MV-4-11 (cell line): Measurements from ENCODE around the gene OPRL1.
"Not testable (repeated sequence)": the region's sequence is repeated elsewhere in the genome, so short reads cannot be mapped to it uniquely, and the experiment has no call there.

Experiments
- DNase-seq: peaks from one replicate; lab custom pipeline; 2025; lab: John Stamatoyannopoulos, UW

Gene OPRL1

DNA sequence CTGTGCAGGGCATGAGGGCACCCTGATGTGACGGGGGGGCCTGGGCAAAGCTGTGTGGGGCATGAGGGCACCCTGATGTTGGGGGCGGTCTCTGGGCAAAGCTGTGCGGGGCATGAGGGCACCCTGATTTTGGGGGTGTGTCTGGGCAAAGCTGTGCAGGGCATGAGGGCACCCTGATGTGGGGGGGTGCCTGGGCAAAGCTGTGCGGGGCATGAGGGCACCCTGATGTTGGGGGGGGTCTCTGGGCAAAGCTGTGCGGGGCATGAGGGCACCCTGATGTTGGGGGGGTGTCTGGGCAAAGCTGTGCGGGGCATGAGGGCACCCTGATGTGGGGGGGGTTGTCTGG, 37.5 kb downstream of the OPRL1 start:
- DNase-seq: not testable (repeated sequence)

DNA sequence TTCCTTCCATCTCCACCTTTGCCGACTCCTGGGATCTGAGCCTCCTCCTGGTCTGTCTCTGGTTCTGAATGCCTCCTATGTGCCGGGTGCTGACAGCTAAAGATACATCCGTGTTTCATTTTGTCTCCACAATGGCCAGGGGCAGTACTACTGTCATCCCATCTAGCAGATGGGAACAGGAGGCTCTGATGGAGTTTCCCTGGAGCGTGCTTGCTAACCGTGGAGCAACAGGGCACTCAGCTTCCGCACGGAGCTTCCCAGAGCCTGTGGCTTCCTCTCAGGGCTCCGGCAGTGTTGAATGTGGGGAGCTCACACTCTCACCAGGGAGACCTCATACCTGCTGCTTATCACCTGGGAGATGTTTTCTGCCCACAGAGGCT, 39.4 kb downstream of the OPRL1 start:
- DNase-seq: no peak

DNA sequence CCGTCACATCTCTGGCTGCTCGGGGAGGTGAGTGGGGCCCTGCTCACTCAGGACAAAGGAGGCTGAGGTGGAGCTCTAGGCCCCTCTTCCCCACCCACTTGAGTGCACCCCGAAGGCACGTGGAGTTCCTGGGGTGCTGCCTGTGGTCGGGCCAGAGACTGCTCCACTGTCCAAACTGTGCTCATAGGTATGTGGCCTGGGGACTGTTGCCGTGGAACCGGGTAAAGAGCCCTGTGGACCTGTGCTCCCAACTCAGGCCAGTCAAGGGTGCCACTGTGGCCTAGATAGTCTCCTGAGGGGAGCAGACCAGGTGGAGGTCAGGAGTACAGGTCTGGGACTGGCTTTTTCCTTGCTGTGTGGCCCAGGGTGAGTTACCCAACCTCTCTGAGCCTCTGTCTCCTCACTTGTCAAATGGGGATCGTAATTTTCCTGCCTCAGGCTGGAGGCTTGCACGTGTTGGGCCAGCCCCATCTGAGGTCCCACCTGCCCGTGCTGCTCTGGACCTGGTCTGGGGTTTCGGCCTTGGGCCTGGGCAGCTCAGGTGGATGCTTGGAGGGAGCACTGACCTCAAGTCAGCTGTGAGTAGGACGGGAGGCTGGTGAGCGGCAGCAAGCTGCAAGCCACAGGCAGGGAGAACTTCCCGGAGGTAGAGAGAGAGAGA, 39.9 kb downstream of the OPRL1 start:
- no peak for DNase-seq

DNA sequence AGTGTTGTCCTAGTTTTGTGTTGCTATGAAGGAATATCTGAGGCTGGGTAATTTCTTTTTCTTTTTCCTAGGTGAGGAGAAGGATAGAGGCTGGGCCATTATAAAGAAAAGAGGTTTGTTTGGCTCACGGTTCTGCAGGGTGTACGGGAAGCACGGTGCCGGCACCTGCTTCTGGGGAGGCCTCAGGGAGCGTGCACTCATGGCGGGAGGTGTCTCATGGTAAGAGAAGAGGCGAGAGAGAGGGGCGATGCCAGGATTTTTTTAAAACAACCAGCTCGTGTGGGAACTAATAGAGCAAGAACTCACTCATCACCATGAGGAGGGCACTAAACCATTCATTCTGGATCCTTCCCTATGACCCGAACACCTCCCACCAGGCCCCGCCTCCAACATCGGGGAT, 41.7 kb downstream of the OPRL1 start:
- no peak for DNase-seq

DNA sequence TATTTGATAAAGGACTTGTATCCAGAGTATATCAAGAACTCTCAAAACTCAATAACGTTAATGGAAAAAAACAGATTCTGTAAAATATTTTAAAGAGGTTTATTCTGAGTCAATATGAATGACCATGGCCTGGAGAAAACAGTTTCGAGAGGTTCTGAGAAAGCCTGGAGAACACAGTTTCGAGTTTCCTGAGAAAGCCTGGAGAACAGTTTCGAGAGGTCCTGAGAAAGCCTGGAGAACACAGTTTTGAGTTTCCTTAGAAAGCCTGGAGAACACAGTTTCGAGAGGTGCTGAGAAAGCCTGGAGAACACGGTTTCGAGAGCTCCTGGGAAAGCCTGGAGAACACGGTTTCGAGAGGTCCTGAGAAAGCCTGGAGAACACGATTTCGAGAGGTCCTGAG, 43.0 kb downstream of the OPRL1 start:
- DNase-seq: not testable (repeated sequence)

DNA sequence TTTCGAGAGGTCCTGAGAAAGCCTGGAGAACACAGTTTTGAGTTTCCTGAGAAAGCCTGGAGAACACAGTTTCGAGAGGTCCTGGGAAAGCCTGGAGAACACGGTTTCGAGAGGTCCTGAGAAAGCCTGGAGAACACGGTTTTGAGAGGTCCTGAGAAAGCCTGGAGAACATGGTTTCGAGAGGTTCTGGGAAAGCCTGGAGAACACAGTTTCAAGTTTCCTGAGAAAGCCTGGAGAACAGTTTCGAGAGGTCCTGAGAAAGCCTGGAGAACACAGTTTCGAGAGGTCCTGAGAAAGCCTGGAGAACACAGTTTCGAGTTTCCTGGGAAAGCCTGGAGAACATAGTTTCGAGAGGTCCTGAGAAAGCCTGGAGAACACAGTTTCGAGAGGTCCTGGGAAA, 43.6 kb downstream of the OPRL1 start:
- DNase-seq: not testable (repeated sequence)

DNA sequence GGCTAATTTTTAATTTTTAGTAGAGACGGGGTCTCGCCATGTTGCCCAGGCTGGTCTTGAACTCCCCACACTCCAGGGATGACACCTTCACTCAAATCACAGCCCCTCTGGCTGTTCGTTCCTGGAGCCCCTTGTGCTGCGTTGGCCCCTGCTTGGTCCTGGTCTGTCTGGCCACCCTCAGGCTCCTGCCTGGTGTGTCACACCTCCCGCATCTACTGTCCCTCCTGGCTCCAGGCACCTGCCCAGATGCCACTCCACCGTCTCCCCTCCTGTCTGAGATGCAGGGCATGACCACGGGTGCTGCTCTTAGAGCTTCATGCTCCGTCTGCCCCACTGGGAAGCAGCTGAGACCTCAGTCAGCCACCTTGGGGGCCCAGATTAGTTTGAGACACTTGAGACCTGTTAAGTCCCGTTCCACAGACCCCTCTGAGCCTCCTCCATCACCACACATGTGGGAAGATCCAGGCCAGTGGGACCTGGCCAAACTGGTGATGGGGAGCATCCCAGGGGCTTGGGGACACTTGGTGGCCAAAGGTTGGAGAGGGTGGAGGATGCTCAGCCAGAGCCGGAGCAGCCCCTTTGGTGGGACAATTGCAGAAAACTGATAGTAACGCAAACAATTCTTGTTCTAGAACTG, 49.4 kb downstream of the OPRL1 start:
- no peak for DNase-seq

DNA sequence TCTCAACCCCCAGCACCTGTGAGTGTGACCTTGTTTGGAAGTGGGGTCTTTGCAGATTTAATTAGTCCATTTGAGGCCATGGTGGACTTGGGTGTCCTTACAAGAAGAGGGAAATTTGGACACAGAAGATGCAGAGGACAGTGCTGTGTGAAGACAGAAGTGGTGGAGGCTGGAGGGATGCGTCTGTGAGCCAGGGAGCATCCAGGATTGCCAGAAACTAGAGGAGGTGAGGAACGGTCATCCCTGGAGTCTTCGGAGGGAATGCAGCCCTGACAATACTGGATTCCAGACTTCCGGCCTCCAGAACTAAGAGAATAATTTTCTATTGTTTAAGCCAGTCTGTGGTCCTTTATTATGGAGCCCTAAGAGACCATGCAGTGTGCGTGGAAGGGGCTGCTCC, 50.4 kb downstream of the OPRL1 start:
- DNase-seq: no peak

DNA sequence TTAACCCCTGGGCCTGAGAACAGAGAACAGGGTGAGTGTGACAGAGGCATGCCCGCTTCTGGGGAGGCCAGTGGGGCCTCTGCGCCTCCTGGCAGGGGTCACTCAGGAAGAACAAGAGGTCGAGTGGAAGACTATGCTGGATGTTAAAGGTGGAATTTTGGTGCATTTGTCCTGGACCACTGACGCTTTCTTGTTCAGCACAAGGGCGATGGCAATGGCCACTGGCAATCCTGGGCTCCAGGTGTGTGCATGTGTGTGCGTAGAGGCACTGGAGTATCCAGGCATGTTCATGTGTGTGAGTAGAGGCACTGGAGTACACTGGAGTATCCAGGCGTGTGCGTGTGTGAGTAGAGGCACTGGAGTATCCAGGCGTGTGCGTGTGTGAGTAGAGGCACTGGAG, 51.0 kb downstream of the OPRL1 start:
- DNase-seq: no peak

DNA sequence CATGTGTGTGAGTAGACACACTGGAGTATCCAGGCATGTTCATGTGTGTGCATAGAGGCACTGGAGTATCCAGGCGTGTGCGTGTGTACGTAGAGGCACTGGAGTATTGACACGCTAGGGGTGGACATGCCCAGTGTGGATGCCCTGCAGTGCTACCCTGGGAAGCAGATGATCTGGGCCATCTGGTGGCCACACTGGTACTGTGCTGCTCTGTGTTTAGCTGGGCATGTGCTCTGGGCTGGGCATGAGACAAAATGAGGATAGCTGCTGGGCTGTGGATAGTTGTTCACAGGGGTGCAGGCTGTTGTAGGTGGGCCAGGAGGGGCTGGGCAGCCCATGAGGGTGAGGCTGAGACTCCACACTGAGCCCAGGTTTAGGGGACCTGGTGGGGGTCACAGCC, 51.5 kb downstream of the OPRL1 start:
- no peak for DNase-seq

DNA sequence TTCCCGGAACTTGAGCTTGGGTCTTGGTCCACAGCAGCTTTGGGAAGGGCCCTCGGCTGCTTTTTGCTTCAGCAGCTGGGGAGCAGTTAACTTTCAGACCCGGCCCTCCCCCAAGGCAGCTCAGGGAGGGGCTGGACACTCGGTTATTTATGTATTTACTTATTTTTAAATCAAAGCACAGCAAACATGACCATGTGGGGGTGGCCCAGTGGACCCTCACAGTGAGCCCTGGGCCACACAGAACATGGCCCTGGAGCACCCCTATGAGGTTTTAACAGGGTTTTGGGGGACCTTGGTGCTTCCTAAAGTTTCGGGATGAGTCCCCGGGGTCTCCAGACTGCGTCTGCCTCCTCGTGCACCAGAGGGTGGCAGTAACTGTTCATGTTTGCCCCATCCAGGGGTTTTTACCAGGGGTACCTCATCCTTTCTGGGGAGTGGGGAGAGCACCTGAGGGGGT, 54.1 kb downstream of the OPRL1 start:
- no peak for DNase-seq

DNA sequence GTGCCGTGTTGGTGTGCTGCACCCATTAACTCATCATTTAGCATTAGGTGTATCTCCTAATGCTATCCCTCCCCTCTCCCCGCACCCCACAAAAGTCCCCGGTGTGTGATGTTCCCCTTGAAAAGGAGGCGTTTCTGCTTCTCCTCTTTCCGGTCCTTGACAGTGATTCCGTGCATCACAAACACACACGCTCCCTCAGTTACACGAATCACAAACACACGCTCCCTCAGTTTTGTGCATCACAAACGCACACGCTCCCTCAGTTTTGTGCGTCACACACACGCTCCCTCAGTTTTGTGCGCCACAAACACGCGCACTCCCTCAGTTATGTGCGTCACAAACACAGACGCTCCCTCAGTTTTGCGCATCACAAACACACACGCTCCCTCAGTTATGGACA, 54.9 kb downstream of the OPRL1 start:
- not testable (repeated sequence) for DNase-seq

DNA sequence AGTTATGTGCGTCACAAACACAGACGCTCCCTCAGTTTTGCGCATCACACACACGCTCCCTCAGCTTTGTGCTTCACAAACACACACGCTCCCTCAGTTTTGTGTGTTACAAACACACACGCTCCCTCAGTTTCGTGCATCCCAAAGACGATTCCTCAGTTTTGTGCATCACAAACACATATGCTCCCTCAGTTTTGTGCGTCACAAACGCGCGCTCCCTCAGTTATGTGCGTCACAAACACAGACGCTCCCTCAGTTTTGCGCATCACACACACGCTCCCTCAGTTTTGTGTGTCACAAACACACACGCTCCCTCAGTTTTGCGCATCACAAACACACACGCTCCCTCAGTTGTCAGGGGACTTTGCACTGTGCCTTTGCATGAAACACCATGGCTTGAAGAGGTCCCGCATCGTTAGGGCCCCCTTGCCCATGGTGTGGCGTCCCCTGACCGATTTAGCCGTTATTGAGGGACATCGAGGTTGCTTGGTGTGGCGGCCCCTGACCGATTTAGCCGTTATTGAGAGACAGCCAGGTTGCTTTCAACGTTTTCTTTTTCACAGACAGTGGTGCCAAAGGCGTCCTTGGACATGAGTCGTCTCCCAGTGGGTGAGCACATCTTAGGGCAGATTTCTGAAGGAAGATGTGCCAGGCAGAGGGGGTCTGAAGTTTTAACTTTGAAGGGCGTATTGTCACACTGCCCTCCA, 56.3 kb downstream of the OPRL1 start:
- DNase-seq: no peak

DNA sequence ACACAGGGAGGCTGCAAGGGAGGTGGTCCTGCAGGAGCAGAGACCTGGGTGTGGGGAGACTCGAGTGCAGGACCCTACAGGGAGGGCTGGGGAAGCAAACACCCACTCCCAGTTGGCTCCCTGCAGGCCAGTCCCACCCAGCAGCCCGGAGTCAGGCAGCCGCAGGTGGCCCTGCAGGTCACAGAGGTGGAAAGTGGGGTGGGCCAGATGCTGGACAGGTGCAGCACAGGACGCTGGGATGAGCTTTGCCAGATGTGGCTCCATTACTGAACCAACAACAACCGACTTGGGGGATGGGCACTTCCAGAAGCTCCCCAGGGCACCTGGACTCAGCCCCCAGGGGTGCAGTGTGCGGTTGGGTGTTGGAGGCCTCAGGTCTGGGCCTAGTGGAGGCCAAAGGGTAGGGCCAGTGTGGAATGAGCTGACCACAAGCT, 57.7 kb downstream of the OPRL1 start:
- DNase-seq: no peak

DNA sequence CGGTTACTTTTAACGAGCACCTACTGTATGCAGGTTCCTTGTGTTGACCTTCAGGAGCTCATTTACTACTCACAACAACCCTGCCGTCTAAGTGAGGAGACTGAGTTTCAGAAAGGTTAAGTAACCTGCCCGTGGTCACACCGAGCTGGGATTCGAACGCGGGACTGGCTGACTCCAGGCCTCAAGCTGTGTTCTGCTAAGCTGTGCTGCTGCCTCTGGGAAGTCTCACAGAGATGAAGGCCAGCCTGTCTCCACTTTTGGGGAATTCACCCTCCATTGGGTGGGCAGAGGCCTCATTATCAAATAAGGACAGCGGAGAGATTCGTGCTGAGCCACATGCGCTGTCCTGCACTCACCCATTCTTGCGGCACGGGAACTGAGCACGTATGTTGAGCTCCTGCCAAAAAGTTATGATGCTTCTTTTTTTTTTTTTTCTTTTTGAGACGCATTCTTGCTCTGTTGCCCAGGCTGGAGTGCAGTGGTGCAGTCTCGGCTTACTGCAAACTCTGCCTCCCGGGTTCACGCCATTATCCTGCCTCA, 58.5 kb downstream of the OPRL1 start:
- no peak for DNase-seq

DNA sequence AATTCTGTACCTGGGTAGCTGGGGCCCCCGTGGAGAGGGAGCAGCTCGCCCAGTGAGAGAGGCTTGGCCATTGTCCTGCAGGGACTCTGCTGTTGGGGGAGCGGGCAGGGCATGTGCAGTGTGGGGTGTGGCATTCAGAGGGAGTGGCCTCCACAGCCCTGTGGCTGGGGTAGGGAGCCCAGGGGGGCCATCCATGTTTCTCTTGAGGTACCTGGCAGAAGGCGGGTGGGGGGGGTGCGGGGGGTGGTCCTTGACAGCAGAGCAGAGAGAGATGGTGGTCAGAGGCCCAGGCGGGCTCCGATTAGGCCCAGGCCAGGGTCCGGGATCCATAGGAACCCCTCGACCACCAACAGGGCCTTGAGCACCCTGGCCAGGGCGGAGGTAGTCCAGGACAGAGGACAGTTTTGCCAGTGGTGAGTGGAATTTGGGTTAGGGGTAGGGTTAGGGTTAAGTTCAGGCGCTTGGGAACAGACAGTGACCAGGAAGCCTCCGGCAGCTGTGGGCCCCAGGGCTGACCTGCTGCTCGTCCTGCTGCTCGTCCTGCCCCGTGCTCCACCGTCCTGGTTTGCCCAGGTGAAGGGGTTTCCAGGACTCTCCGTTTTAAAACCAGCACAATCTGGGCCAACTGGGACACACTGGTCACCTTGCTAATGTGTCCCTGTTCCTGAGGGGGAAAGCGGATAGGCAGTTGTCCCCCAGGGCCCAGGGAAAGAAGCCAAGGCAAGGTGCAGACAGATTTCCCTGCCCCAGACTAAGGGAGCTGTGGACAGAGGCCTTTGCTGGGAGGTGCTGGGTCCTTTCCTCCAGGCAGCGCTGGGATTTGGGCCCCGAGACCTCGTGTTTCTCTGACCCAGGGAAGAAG, 59.5 kb downstream of the OPRL1 start:
- DNase-seq: no peak

DNA sequence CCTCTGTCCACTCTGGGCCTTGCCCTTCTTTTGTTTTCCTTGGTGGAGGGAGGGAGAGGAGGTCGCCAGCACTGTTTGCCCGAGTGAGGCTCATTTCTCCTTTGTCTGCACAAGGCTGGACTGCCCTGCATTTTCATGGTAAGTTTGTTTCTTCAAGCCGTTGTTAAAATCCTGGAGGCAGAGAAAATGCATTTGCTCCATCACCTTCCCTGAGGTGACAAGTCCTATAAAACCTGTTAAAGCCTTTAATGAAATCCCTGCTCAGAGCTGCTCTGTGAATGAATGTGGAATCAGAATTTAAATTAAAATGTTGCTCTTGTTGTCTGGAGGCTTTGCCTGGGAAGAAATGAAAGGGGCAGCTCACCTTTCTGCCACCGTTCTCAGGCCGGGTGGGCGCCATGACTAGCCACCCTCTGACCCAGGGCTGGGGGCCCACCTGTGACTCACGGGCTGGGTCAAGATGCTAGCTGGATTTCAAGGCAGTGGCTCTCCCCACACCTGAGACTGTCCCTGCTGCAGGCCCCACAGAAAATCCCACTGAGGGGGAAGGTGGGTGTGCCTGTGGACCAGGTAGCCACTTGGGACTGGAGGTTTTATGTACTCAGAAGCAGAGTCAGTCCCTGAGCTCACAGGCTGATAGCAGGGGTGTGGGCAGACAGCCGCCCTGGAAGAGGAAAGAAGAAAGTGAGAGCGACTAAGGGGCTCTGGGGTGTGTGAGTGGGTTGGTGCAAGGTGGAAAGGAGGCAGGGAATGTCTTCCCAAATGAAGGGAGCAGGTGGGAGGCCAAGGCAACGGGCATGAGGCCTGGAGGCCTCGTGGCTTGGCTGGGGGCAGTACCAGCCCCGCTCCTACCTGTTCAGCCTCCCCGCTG, 60.4 kb downstream of the OPRL1 start:
- no peak for DNase-seq

DNA sequence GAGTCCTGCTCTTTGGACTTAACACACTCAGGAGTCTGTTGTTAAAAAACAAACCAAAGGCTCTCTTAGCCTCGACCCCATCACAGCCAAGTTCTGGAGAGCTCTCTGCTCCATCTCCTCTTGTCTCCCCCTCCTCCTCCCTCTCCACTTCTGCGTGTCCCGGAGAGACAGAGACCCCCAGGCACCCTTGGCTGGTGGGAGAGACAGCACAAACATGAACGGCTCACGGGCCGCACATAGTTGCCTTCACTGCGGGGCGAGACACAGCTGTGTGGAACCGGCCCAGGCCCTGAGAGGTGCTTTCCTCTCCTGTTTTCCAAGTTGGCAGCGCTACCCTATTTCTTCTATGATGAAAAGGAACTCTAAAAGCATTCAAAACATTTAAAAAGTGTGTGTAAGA, 61.1 kb downstream of the OPRL1 start:
- DNase-seq: no peak

DNA sequence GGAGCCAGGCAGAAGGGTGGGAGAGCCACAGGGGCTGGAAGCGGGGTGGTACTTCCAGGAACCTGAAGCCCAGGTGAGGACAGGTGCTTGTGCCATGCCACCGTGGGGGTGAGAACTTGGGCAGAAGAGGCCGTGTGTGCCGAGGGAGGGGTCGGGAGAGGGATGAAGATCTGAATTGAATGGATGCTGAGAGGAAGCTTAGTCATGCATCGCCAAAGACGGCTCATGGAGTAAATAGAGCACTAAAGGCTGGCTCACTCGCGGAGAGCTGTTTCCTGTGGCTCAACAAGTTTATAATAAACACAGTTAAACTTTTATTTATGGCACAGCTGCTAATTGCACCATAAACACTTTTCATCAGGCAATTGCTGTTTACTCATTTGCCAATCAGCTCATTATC, 62.7 kb downstream of the OPRL1 start:
- DNase-seq: no peak

DNA sequence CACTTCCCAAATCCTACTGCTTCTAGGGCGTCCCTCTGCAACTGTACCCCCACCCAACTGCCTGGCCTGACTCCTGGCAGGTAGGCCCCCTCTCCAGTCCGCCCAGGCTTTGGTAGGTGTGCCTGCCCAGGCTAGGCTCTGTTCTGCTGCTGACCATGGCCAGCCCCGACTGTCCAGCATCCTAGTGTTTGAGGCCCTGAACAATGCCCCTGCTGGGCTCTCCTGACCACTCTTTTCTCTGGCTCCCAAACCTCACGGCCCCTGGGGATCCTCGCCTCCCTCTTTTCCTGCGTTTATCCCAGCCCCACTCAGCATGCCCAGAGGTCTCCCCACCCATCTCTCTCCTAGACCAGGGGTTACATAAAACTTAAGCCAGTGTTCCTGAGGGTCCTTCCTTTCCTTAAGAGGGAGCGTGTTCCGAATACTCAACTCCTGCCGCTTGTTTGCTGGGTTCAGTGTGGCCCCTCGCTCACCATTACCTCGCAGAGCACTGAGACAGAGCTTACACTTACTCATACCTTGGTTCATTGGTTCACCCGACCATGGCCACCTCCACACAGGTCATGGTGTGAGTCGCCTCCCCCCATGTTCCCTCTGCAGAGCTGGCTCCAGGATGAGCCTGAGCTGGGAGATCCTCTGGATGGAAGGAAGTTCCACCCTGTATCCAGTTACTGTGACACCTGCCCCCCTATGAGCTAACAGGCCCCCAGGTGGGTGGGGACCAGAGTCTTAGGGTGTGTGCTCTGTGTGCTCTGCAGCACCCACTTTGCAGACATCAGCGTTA, 63.3 kb downstream of the OPRL1 start:
- no peak for DNase-seq
